ENCODE results near the gene HEXIM2.
A peak's percentile ranks its signal among the peaks of the same experiment; 100 is the strongest.

Gene HEXIM2

GRCh38 chr17:45148183-45149036, 13.3 kb upstream of the HEXIM2 start, which contains the start of gene HEXIM1 (continued):
- TF ChIP-seq SP2 (tag by site-specific recombination; IDR thresholded peaks at IDR 0.05) (peak; percentile 97), ZNF354C (tag by site-specific recombination; IDR thresholded peaks at IDR 0.05; ENCODE audit: borderline replicate concordance, low read depth) (no peak), ZNF214 (tag by site-specific recombination; IDR thresholded peaks at IDR 0.05; ENCODE audit: borderline replicate concordance) (no peak; the same call in 1 of the 2 replicates), ZNF544 (tag by site-specific recombination; IDR thresholded peaks at IDR 0.05) (no peak), ZBTB49 (tag by site-specific recombination; IDR thresholded peaks at IDR 0.05; ENCODE audit: low read depth) (no peak; the same call in 1 of the 2 replicates), ZNF555 (tag by site-specific recombination; conservative IDR thresholded peaks at IDR 0.05) (no peak), SP3 (tag by site-specific recombination; IDR thresholded peaks at IDR 0.05) (peak; percentile 98), ZNF549 (tag by site-specific recombination; IDR thresholded peaks at IDR 0.05) (no peak), AEBP2 (tag by site-specific recombination; IDR thresholded peaks at IDR 0.05; ENCODE audit: borderline replicate concordance) (peak; percentile 99), ZNF777 (tag by site-specific recombination; IDR thresholded peaks at IDR 0.05; ENCODE audit: borderline replicate concordance) (peak; percentile 93), SCRT2 (tag by site-specific recombination; IDR thresholded peaks at IDR 0.05) (peak; percentile 70), ZNF324 (tag by site-specific recombination; IDR thresholded peaks at IDR 0.05) (peak; percentile 99), ZNF239 (tag by site-specific recombination; IDR thresholded peaks at IDR 0.05) (peak; percentile 91), SP7 (tag by site-specific recombination; IDR thresholded peaks at IDR 0.05) (peak; percentile 95), ZNF473 (tag by site-specific recombination; IDR thresholded peaks at IDR 0.05) (no peak), ZFP3 (tag by site-specific recombination; IDR thresholded peaks at IDR 0.05; ENCODE audit: low read depth) (peak; percentile 57; the same call in 1 of the 2 replicates), ZNF830 (tag by site-specific recombination; IDR thresholded peaks at IDR 0.05; ENCODE audit: low read depth) (no peak), PRDM2 (tag by site-specific recombination; IDR thresholded peaks at IDR 0.05; ENCODE audit: borderline replicate concordance) (peak; percentile 98; the same call in 1 of the 2 replicates), HOXD13 (CRISPR knock-in tag; IDR thresholded peaks at IDR 0.05; ENCODE audit: borderline replicate concordance) (no peak), ZNF501 (tag by site-specific recombination; IDR thresholded peaks at IDR 0.05) (peak; percentile 99), RBAK (tag by site-specific recombination; IDR thresholded peaks at IDR 0.05) (peak; percentile 62; the same call in 1 of the 2 replicates), ATF2 (tag by site-specific recombination; IDR thresholded peaks at IDR 0.05; ENCODE audit: low read depth) (peak; percentile 67), ZBTB1 (tag by site-specific recombination; IDR thresholded peaks at IDR 0.05) (peak; percentile 78; the same call in 1 of the 2 replicates), KLF1 (tag by site-specific recombination; IDR thresholded peaks at IDR 0.05) (peak; percentile 96), ZNF664 (tag by site-specific recombination; IDR thresholded peaks at IDR 0.05) (peak; percentile 72), ZNF140 (tag by site-specific recombination; IDR thresholded peaks at IDR 0.05) (no peak), ZSCAN16 (tag by site-specific recombination; IDR thresholded peaks at IDR 0.05) (peak; percentile 88), OVOL3 (tag by site-specific recombination; IDR thresholded peaks at IDR 0.05) (peak; percentile 93)

Measured in HEK293 (cell line).